Activated CD8-positive, alpha-beta T cell treated with anti-CD3 and anti-CD28 coated beads for 36 hours (primary cell): Measurements from ENCODE around the gene DOCK2. TPM values are rescaled to one million over a fixed set of nuclear protein-coding genes. Genes with fewer than 3 reads are reported as not detected.
"Not testable (repeated sequence)": the region's sequence is repeated elsewhere in the genome, so short reads cannot be mapped to it uniquely, and the experiment has no call there.

Source experiments
- ATAC-seq: fragments of 200-7000 bp; cut with Tn5 transposase; one replicate; pipeline ENCODE4 v1.10.0; 2021; ENCODE audit warnings: mild to moderate bottlenecking, moderate library complexity
- CTCF ChIA-PET: fragments of 350-600 bp; sonication (Branson Sonifier 250); formaldehyde crosslinking; loops from one replicate; lab custom pipeline; 2021; ENCODE audit warnings: antibody characterized with exemption; lab: Charles Lee
- POLR2A ChIA-PET: fragments of 350-600 bp; sonication (Branson Sonifier 250); formaldehyde crosslinking; loops from one replicate; lab custom pipeline; 2021; ENCODE audit warnings: antibody characterized with exemption; lab: Charles Lee
- DNase-seq: peaks from one replicate; pipeline ENCODE4 v3.0.0-alpha.2; 2020
- H3K27ac Mint-ChIP-seq: one replicate; pipeline ENCODE4 v1.8.0; 2021; ENCODE audit warnings: mild to moderate bottlenecking, mixed read lengths
- H3K27me3 Mint-ChIP-seq: one replicate; pipeline ENCODE4 v1.8.0; 2021; ENCODE audit warnings: mixed read lengths
- H3K36me3 Mint-ChIP-seq: one replicate; pipeline ENCODE4 v1.8.0; 2021; ENCODE audit warnings: low read depth, mixed read lengths
- H3K4me1 Mint-ChIP-seq: one replicate; pipeline ENCODE4 v1.8.0; 2021; ENCODE audit warnings: low read depth, mixed read lengths
- H3K4me3 Mint-ChIP-seq: one replicate; pipeline ENCODE4 v1.8.0; 2021; ENCODE audit warnings: mild to moderate bottlenecking, moderate library complexity, mixed read lengths
- H3K9me3 Mint-ChIP-seq: one replicate; pipeline ENCODE4 v1.8.0; 2021; ENCODE audit warnings: mixed read lengths
- intact Hi-C: fragments of 100-400 bp; cut with micrococcal nuclease; formaldehyde crosslinking; loops from one replicate; pipeline ENCODE4 v1.10.0; 2022
- total RNA-seq, 2 experiments: library from RNA; stranded (reverse); gene quantifications; one replicate each; pipeline ENCODE4 v1.2.3, GENCODE V29; 2021
- TF ChIP-seq, protein P1 (sequence below): fragments of 200-600 bp; IDR thresholded peaks from one replicate; pipeline ENCODE4 v1.8.0; 2022; ENCODE audit warnings: antibody characterized with exemption, mild to moderate bottlenecking

The DOCK2 gene
- total RNA-seq, 2 experiments from 2014 or later: 180 to 181 TPM

- intact Hi-C loops: no loop called here
- Mint-ChIP-seq H3K36me3 (peaks cover 20% of the 10 kb centered on the region), H3K4me1 (peaks cover 10% of the 10 kb centered on the region), H3K4me3 (no peak overlapping the region), H3K27ac (no peak overlapping the region), H3K27me3 (no peaks in the 10 kb centered on the region), H3K9me3 (no peaks in the 10 kb centered on the region)
- POLR2A ChIA-PET: interaction anchor here (0.6 to 1.0 kb wide), 2 partner anchors 11 to 411 kb away, joined by 3 read pairs; no protein-coding TSS in a partner anchor
- ATAC-seq: no peak
- DNase-seq: no peak
- CTCF ChIA-PET: interaction anchor here (1.0 kb wide), 1 partner anchor 35 kb away, joined by 4 read pairs; the partner anchor contains the start of gene INSYN2B
- TF ChIP-seq, protein P1, sequence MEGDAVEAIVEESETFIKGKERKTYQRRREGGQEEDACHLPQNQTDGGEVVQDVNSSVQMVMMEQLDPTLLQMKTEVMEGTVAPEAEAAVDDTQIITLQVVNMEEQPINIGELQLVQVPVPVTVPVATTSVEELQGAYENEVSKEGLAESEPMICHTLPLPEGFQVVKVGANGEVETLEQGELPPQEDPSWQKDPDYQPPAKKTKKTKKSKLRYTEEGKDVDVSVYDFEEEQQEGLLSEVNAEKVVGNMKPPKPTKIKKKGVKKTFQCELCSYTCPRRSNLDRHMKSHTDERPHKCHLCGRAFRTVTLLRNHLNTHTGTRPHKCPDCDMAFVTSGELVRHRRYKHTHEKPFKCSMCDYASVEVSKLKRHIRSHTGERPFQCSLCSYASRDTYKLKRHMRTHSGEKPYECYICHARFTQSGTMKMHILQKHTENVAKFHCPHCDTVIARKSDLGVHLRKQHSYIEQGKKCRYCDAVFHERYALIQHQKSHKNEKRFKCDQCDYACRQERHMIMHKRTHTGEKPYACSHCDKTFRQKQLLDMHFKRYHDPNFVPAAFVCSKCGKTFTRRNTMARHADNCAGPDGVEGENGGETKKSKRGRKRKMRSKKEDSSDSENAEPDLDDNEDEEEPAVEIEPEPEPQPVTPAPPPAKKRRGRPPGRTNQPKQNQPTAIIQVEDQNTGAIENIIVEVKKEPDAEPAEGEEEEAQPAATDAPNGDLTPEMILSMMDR: no peak
Observed at GRCh38 chr5:169945831-169946261, 308.8 kb downstream of the DOCK2 start.

- Mint-ChIP-seq H3K27me3 (no peaks in the 10 kb centered on the region), H3K4me3 (no peak overlapping the region), H3K4me1 (peaks cover 6% of the 10 kb centered on the region), H3K36me3 (peaks cover 20% of the 10 kb centered on the region), H3K27ac (no peak overlapping the region), H3K9me3 (no peaks in the 10 kb centered on the region)
- ATAC-seq: no peak
- DNase-seq: no peak
- intact Hi-C loops: no loop called here
- TF ChIP-seq, protein P1: no peak
- CTCF ChIA-PET: no interaction called here
- POLR2A ChIA-PET: interaction anchor here (1.0 kb wide), 1 partner anchor 12 kb away, joined by 3 read pairs; no protein-coding TSS in a partner anchor
Observed at GRCh38 chr5:169946743-169947295, 309.7 kb downstream of the DOCK2 start.

GRCh38 chr5:169950333-169950732 lies 313.3 kb downstream of the DOCK2 start:
- no peak overlapping the region for H3K27ac Mint-ChIP-seq
- intact Hi-C loops: no loop called here

DNA sequence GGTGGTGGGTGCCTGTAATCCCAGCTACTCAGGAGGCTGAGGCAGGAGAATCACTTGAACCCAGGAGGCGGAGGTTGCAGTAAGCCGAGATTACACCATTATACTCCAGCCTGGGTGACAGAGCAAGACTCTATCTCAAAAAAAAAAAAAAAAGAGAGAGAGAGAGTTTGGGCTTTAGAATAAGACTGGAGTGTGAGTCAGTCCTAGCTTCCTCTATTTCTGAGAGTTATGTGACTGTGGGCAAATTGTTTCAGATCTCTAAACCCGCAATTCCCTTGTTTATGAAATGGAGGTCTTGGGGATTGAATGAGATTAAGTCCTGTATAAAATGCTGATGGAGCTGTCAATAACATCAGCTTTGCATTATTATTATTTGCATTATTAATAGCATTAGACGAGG lies 316.1 kb downstream of the DOCK2 start:
- H3K9me3 Mint-ChIP-seq, H3K4me1 Mint-ChIP-seq, H3K27me3 Mint-ChIP-seq, H3K27ac Mint-ChIP-seq, intact Hi-C loops, CTCF ChIA-PET, ATAC-seq, H3K4me3 Mint-ChIP-seq, POLR2A ChIA-PET, DNase-seq: not testable (repeated sequence)
- peaks cover 19% of the 10 kb centered on the region for H3K36me3 Mint-ChIP-seq

More at GRCh38 chr5:169950333-169950732, 313.3 kb downstream of the DOCK2 start:
- no peak overlapping the region for H3K4me3 Mint-ChIP-seq
- peaks cover 6% of the 10 kb centered on the region for H3K4me1 Mint-ChIP-seq
- H3K9me3 Mint-ChIP-seq: no peaks in the 10 kb centered on the region
- ATAC-seq: no peak
- TF ChIP-seq, protein P1: no peak
- DNase-seq: no peak
- ChIA-PET POLR2A (no interaction called here), CTCF (no interaction called here)
- peaks cover 26% of the 10 kb centered on the region for H3K36me3 Mint-ChIP-seq
- no peaks in the 10 kb centered on the region for H3K27me3 Mint-ChIP-seq

DNA sequence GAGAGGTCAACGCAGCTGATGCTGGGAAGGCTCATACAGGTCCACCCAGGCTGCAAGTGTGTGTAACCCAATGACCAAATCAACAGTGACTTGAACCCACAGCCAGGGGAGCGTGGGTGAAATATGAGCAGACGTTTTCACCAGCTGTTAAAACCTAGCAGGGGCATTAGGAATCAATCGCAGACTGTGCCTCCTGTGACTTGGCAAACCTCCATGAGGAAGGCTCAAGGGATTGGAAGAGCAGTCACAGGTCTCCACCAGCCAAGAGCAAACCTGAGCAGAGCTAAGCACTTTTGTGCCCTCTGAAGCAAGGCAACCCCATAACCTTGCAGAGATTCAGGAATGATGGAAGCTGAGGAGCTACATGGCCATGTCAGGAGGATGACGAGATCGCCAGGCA lies 317.7 kb downstream of the DOCK2 start:
- Mint-ChIP-seq H3K4me1 (peaks cover 3% of the 10 kb centered on the region), H3K27ac (no peak overlapping the region), H3K9me3 (no peaks in the 10 kb centered on the region), H3K36me3 (peaks cover 14% of the 10 kb centered on the region), H3K27me3 (no peaks in the 10 kb centered on the region), H3K4me3 (no peak overlapping the region)
- ChIA-PET CTCF (no interaction called here), POLR2A (no interaction called here)
- TF ChIP-seq, protein P1: no peak
- intact Hi-C loops: no loop called here
- DNase-seq (no peak), ATAC-seq (no peak)
